Activated CD8-positive, alpha-beta memory T cell treated with anti-CD3 and anti-CD28 coated beads for 48 hours (primary cell): ENCODE measurements around the gene NLRP9.

Experiments used
- DNase-seq, 3 experiments: peaks; one replicate each; pipeline ENCODE4 v3.0.0-alpha.2; 2020; ENCODE audit warnings: low read depth in 2 of 3, low spot score in 2 of 3

NLRP9 gene

DNA sequence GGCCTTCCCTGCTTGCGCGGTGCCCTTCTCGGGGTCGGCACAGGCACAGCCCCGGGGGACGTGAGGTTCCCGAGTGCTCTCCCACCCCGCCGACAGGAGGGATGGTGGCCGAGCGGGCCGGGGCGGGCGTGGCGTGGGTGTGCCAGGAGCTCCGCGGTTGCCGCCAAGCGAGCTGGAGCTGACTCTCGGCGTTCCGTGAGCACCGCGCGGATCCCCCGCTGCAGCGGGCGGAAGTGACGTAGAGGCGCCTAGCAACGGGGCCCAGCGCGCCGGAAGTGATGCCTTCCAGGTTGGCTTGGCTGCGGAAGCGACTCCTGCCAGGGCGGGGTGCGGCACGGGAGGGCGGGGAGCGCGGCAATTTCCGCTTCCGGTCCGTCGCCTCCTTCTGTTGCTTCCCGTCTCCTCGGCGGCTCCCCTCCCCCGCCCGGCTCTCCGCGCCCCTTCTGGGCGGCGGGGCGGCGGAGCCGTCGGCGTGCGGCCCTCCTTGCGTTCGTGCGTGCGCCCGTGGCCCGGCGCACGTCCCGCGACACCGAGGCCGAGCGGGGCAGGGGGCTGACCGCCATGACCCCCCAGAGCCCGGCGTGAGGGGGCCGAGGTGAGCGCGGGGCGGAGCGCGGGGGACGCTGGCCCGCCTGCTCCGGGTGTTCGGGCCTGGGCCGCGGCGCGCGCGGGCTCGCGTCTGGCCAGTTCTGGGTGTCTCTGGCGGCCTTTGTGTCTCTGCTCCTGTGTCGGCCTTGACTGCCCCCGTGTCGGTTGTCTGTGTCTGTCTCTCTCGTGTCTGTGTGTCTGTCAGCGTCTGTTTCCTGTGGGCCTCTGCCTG lies 63.2 kb downstream of the NLRP9 start, which contains the start of gene EPN1:
Gene EPN1, plus strand, starts transcription at position 386 of the 820 bp plus-strand sequence. CDS start 3,402 bp downstream, outside the sequence.
- peak; percentile 93 to 97 (median 97) for DNase-seq

DNA sequence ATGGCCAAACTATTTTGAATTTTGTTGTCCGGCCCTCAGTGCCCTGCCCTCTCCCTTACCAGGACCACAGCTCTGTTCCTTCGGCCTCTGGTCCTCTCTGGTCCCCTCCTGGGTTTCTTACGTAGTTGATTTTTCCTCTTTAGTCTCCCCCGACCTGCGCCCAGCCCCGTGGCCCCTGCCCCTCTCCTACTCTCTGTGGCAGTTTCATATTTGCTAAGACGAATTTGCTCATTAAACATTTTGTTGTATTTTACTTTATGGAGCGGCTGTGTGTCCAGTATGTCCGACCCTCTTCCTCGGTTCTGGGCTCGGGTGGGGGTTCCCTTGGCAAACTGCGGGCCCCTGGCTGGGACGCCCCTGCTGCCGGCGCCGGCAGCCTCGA lies 63.8 kb downstream of the NLRP9 start:
- DNase-seq: no peak

DNA sequence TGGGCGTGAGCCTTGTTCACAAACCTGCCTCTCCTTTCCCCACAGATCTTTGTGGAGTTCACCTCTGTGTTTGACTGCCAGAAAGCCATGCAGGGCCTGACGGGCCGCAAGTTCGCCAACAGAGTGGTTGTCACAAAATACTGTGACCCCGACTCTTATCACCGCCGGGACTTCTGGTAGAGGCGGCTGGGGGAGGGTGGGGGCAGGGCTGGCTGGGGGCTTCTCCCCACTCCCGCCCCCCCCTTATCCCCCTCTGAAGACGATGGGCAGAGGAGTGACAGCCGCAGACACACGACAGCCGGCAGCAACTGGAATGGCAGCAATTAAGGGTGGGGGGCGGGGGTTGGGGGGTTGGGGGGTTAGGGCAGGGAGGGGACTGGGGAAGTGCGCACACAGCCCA lies 64.3 kb downstream of the NLRP9 start:
- DNase-seq: no peak

DNA sequence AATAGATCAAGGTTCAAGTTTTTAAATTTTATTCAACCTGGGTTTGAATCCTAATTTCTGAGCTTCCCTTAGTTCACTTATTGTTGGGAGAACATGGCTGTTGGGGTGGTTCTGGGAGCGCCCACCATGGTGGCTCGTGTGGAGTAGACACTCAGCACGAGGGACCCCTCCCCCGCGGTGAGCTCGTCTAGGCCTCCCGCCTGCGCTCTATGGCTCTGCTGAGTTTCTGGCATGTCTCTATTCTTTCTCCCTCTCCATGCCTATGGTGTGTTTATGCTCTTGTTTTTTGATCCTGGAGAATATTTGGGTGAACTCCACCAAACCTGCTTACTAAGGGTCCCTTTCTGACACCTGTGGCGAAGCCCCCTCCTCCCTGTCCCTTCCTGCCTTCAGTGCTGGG lies 64.7 kb downstream of the NLRP9 start:
- DNase-seq: no peak

DNA sequence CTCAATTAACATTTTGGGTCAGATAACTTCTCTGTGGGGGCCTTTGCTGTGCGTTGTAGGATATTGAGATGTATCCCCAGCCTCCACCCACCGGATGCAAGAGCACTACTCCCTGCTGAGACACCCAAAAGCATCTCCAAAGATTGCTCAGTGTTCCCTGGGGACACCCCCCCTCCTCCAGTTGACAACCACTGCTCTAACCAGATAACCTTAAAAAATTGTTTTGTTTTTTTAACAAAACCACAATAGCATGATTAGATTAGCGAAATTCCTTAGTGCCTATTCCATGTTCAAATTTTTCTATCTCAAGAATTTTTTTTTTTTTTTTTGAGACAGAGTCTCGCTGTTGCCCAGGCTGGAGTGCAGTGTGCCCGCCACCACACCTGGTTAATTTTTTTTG lies 65.8 kb downstream of the NLRP9 start:
- no peak for DNase-seq

DNA sequence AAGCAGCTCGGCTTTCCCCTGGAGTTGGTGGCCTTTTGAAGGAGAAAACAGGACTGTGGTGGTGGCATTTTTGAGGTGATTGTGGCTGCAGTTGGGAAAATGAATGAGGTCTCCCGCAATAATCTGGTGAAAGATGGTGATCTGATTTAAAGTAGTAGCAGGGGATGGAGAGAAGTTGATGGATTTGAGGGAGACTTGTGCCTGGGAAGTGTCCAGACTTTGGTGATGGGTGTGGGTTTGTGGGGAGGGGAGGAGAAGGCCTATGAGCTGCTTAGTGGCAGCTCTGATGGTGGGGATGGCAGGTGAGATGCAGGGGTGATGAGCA lies 67.2 kb downstream of the NLRP9 start:
- DNase-seq: no peak

DNA sequence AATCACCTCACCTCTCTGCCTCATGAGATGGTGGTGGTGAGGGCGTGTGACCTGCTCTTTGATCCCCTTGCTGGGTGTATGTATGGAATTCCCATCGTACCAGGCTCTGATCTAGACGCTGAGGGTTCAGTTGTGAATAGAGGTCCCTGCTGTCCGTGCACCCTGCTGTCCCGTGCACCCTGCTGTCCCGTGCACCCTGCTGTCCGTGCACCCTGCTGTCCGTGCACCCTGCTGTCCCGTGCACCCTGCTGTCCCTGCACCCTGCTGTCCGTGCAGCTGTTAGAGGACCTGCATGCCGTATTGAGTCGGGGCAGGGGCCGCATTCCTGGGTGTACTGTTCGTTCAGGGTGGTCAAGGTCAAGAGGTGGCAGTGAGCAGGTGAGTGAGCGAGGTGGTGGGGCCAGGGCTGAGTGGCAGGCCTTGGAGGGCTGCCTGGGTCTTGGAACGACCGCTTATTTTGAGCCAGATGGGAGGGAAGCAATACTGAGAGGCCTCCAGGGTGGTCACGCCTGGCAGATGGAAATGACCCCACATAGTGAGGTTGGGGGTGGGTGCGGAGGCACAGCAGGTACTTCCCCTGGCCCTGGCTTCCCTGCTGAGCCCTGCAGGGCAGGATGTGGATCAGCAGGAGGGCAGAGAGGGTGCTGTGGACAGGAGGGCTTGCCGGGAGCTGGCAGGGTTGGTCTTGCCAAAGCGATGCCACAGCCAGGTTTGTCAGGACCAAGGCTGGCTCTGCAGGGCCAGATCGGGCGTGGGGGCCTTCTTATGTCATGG lies 67.7 kb downstream of the NLRP9 start:
- no peak for DNase-seq

DNA sequence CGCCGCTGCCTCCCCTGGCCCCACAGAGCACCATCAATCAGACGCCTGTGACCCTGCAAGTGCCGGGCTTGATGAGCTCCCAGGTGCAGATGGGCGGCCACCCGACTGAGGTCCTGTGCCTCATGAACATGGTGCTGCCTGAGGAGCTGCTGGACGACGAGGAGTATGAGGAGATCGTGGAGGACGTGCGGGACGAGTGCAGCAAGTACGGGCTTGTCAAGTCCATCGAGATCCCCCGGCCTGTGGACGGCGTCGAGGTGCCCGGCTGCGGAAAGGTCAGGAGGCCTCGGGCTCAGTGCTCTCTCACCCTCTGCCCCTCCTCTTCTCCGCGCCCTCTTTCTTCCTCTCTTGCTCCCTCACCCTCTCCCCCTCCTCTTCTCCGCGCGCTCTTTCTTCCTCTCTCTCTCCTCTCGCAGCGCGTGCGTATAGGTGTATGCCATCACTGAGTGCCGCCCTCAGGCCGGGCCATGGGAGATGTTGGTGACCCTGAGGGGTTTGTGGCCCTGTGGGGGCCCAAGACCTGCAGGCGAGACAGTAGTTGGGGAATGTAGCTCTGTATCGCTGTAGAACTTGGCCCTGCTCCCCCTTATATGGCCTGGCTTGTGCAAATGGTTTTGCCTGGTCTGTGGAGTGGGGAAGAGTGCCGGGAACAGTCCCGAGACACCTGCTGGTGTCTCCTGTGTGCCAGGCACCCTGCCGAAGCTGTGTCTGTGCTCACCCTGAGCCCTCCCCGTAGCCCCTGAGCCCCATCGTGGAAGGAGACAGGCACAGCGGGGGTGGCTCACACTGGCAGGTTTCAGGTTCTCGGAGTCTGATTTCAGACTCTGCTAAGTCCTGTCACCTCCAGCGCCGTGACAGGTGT lies 68.6 kb downstream of the NLRP9 start:
- DNase-seq: no peak

DNA sequence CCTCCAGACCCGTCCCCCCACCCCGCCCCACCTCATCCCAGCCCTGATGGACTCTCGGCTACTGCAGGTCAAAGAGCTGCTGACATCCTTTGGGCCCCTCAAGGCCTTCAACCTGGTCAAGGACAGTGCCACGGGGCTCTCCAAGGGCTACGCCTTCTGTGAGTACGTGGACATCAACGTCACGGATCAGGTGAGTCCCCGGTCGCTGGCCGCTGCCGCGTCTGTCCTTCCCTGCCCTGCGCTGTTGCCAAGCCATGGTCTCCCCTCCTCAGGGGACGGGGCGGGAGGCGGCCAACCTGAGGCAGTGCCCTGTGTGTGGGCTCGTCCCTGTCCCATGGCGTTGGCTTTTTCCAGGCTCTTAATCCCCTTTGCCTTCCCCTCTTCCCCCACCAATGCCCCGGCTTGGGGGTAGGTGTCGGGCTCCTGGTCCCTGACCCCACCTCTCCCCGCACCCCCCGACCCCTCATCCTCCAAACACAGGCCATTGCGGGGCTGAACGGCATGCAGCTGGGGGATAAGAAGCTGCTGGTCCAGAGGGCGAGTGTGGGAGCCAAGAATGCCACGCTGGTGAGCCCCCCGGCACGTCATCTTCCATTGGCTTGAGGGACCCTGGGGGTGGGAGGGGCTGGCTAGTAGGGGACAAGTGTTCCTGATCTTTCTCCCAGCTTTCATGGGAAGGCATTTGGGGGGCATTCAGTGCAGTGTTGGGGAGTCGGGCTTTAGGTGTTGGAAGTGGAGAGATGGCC lies 69.4 kb downstream of the NLRP9 start:
- DNase-seq: no peak

DNA sequence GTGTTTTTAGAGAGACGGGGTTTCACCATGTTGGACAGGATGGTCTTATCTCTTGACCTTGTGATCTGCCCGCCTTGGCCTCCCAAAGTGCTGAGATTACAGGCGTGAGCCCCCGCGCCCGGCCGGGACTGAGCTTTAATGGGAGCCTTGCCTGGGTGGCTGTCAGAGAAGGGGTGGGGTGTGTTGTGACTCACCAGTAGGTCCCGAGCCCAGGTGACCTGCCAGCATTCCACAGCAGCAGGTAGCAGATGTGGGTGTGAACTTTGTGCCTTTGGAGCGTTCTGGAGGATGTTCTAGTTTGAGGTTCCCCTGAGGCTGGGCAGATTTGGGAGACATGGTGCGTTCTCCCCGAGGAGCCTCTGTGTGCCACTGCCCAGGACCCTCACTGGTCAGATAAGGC lies 70.2 kb downstream of the NLRP9 start:
- DNase-seq: no peak

DNA sequence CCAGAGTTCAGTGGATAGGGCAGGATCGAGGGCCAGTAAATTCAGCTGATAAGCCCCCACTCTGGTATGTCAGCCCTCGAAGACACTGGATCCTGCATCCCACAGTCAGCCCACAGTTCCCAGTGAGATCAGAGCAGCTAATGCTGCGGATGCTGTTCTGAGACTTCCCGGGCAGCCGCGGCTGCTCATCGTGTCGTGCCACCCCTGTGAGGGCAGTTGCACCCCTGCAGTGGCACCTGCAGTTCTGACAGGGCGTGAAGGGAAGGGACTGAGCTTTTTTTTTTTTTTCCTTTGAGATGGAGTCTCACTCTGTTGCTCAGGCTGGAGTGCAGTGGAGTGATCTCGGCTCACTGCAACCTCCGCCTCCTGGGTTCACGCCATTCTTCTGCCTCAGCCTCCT lies 70.7 kb downstream of the NLRP9 start:
- DNase-seq: no peak

DNA sequence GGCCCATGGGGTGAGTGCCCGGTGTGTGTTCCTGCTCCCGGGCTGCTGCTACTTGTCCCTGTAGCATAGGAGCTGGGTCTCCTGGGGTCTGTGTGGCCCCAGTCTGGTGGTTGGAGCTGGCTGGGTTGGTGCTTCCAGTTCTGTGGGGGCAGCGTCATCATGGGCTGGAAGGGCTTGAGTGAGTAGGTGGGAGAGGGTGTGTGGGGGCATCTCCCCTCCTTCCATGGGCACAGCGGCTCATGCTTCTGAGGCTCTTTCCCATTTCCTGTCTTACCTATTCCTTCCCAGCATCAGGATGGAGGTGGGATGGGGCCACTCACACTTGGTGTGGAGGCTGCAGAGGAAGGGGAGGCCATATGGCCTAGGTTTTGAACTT lies 71.2 kb downstream of the NLRP9 start:
- no peak for DNase-seq

DNA sequence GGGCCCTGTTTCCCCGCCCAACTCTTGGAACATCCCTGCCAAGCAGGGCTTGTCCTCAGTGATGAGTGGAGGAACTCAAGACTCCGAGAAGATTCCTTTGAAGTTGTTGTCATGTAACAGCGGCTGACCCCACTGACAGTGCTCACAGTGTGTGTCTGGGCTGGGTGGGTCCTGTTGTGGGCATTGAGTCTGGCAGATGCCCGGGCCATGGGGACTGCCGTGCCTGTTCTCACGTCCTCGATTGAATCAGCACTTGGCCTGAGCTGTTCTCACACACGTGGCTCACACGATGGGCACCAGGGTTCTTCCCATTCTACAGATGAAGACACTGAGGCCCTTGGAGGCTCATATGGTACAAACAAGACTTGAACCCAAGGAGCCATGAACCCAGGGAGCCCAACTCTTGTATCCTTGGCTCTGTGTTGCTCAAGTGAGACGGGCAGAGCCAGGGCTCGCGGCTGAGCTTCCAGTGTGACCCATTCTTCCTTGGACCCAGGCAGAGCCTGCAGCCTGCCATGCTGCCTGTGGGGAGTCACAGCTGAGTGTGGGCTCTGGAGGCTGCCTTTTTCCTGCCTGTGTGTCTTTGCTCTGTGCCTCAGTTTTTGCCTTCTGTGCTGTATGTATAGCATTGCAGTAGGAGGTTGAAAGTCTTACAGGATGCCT lies 71.7 kb downstream of the NLRP9 start:
- DNase-seq: no peak

DNA sequence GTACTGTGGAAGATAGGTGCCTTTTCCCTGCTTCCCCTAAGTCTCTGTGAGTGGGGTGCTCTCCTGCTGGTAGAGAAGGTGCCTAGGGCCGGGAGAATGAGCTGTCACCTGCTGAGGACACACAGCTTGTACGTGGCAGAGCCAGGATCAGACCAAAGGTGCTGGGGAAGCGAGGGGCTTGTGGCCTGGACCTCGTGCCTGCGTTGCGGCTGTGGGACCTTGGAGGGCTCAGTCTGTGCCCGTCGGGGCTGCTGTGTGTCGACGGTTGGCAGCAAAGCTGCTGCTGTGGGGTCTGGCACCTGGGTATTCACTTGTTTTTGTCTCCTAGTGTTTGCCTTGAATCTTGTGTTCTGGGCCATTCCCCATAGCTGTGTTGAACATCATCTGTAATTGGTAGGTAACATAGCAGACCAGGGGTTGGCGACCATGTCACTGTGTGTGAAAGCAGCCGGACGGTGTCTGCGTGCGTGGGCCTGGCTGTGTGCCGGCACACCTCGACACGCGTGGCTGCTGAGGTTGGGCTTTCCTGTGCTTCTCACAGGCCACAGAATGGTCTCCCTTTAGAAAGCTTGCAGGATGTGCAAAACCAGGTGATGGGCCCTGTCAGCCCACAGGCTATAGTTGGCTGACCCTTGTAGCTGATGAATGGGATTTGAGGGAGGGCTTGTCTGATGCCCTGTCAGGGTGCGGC lies 74.2 kb downstream of the NLRP9 start:
- no peak for DNase-seq

DNA sequence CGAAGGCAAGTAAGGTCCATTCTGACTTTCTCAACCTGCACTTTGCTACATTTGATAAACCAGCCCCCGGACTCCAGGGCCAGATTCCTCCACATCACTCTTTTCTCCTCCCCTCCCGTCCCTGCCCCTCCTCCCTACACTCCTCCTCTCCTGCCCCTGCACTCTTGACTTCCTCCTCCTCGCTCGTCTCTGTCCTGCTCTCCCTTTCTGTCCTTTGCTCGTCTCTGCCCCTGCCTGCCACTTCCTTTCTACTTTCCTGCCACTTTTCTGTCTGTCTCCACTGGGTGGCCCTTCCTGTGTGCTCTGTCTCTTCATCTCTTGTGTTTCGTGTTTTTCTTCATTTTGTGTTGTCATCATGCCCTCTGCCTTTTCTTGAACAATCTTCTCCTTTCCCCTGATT lies 76.4 kb downstream of the NLRP9 start:
- no peak for DNase-seq

DNA sequence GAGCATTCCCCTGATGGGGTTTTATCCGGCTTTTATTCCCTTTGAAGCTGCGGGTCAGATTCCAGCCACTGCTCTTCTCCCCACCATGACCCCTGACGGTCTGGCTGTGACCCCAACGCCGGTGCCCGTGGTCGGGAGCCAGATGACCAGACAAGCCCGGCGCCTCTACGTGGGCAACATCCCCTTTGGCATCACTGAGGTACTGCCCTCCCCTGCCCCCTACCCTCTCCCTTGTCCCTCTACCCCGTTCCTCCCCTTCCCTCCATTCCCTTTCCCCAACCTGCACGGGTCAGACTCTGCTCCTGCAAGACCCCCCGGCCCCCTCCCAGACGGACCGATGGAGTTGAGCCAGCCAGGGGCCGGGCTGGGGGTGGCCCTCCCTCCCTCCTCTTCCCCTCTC lies 77.2 kb downstream of the NLRP9 start:
- no peak for DNase-seq

DNA sequence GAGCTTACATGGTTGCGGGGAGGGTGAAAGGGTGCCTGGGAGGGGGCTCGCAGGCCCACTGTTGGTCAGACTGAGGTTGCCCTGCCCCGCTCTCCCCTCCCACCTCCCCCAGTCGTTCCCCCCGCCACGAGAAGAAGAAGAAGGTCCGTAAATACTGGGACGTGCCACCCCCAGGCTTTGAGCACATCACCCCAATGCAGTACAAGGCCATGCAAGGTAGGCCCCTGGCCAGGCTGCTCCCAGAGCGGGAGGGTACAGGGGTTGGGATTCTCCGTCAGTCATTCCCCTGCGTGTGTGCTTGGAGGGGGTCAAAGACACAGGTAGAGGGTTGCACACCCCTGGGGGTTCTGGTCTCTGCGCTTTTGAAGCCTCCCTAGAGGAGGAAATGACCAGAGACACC lies 77.8 kb downstream of the NLRP9 start:
- no peak for DNase-seq

DNA sequence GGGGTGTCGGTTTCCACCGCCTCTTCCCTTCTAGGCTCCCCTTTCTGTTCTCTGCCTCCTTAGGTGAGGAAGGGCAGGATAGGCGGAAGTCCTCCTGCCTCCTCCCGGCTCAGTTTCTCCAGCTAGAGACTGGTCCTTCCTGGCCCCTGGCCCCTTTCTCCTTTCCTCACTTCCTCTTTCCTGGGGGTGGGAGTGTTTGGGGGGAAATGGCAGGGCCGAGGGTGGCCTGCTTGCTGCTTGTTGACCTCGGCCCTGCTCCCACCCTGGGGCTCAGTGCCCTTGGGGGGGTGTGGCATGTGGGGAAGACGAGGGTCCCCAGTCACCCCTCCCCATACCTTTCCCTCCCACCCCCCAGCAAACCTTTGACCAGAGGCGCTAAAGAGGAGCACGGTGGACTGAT lies 78.4 kb downstream of the NLRP9 start:
- DNase-seq: no peak

DNA sequence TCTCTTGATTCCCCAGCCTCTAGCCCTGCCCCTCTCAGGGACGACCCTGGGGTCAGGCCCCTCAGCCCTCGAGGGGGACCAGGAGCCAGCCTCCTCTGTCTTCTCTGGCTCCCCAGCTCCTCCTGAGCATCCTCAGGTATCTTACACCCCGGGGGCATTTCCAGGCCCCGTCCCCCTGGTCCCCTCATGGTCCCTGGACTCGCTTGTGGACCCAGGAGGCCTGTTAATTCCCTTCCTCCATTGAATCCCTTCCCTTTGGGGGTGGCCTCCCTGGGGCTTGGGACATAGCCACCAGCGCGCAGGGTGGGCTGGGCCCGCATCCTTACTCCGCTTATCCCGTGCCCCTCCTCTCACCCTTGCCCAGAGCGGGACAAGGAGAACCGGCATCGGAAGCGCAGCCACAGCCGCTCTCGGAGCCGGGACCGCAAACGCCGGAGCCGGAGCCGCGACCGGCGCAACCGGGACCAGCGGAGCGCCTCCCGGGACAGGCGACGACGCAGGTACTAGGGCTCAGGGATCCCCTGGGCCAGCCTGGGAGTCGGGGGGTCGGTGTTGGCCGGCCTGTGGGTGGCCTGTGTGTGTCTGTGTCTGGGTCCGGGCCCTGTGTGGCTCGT lies 79.2 kb downstream of the NLRP9 start:
- DNase-seq: no peak
